Neural cell (in vitro differentiated cells): ENCODE measurements around the gene NISCH. TPM values are rescaled to one million over a fixed set of nuclear protein-coding genes. Genes with fewer than 3 reads are reported as not detected.

Experiments used
- H2AFZ ChIP-seq: fragments of 200-600, 300-800 bp; sonication (generic), shearing (Covaris generic); 2 replicates; pipeline ENCODE4 v1.6.0; 2014; ENCODE audit warnings: low read depth, mild to moderate bottlenecking, antibody characterized with exemption, low read length, moderate library complexity
- H3F3A ChIP-seq: fragments of 200-600 bp; shearing (Covaris generic); 2 replicates; pipeline ENCODE4 v1.6.1; 2016; ENCODE audit warnings: mild to moderate bottlenecking, moderate library complexity, mixed read lengths, antibody characterized with exemption, low read length; ENCODE audit not compliant: insufficient read depth, poor library complexity, severe bottlenecking
- H3K27ac ChIP-seq: fragments of 200-600, 300-800 bp; sonication (generic), shearing (Covaris generic); 2 replicates; pipeline ENCODE4 v1.5.1; 2014; ENCODE audit warnings: mild to moderate bottlenecking, low read length, moderate library complexity
- H3K27me3 ChIP-seq: fragments of 300-800, 200-600 bp; sonication (generic), shearing (Covaris generic); 2 replicates; pipeline ENCODE4 v1.6.0; 2014; ENCODE audit warnings: mild to moderate bottlenecking, low read depth, low read length, moderate library complexity; ENCODE audit not compliant: insufficient read depth
- H3K36me3 ChIP-seq: fragments of 300-800, 200-600 bp; sonication (generic), shearing (Covaris generic); 2 replicates; pipeline ENCODE4 v1.5.1; 2014; ENCODE audit warnings: mild to moderate bottlenecking, antibody characterized with exemption, low read length, moderate library complexity; ENCODE audit not compliant: insufficient read depth
- H3K4me2 ChIP-seq: fragments of 300-800, 200-600 bp; sonication (generic), shearing (Covaris generic); 2 replicates; pipeline ENCODE4 v1.6.0; 2014; ENCODE audit warnings: mild to moderate bottlenecking, low read length
- H3K4me3 ChIP-seq: fragments of 300-800, 200-600 bp; sonication (generic), shearing (Covaris generic); 2 replicates; pipeline ENCODE4 v1.5.1; 2014; ENCODE audit warnings: mild to moderate bottlenecking, low read length, moderate library complexity
- H3K79me2 ChIP-seq: fragments of 200-600 bp; shearing (Covaris generic); replicated peaks from 2 replicates; pipeline ENCODE4 v1.6.0; 2014; ENCODE audit warnings: mild to moderate bottlenecking, low read length, moderate library complexity; ENCODE audit not compliant: insufficient read depth
- H3K9ac ChIP-seq: fragments of 300-800, 200-600 bp; sonication (generic), shearing (Covaris generic); 2 replicates; pipeline ENCODE4 v1.6.1; 2016; ENCODE audit warnings: mild to moderate bottlenecking, low read length, mixed read lengths
- H3K9me2 ChIP-seq: fragments of 200-600 bp; shearing (Covaris generic); 2 replicates; pipeline ENCODE4 v1.6.1; 2016; ENCODE audit warnings: mild to moderate bottlenecking, low read length, mixed read lengths; ENCODE audit not compliant: insufficient read depth
- H3K9me3 ChIP-seq: fragments of 200-600, 300-800 bp; sonication (generic), shearing (Covaris generic); 2 replicates; pipeline ENCODE4 v1.6.1; 2016; ENCODE audit warnings: mild to moderate bottlenecking, mixed run types, low read length, moderate library complexity, mixed read lengths
- H4K20me1 ChIP-seq: fragments of 200-600 bp; shearing (Covaris generic); 2 replicates; pipeline ENCODE4 v1.6.1; 2016; ENCODE audit warnings: mild to moderate bottlenecking, mixed run types; ENCODE audit not compliant: insufficient read depth
- CTCF ChIP-seq: fragments of 450-650 bp; IDR thresholded peaks from 2 replicates; pipeline ENCODE4 v1.5.1; 2014; ENCODE audit warnings: antibody characterized with exemption, mild to moderate bottlenecking, moderate library complexity; ENCODE audit not compliant: poor library complexity, severe bottlenecking
- EP300 ChIP-seq: fragments of 450-650 bp; conservative IDR thresholded peaks from 2 replicates; pipeline ENCODE4 v1.6.1; 2014; ENCODE audit warnings: antibody characterized with exemption, mild to moderate bottlenecking, moderate library complexity; ENCODE audit not compliant: poor library complexity, severe bottlenecking
- EZH2 ChIP-seq: fragments of 200-600, 300-800 bp; shearing (Covaris generic), sonication (generic); IDR thresholded peaks from 2 replicates; pipeline ENCODE4 v1.6.1; 2014; ENCODE audit warnings: antibody characterized with exemption, low read length, borderline replicate concordance, mild to moderate bottlenecking; ENCODE audit not compliant: insufficient read depth, poor library complexity, severe bottlenecking
- MXI1 ChIP-seq: fragments of 450-650 bp; conservative IDR thresholded peaks from 2 replicates; pipeline ENCODE4 v1.6.1; 2014; ENCODE audit warnings: antibody characterized with exemption, mild to moderate bottlenecking; ENCODE audit not compliant: poor library complexity, severe bottlenecking
- POLR2AphosphoS5 ChIP-seq: IDR thresholded peaks from 2 replicates; pipeline ENCODE4 v1.6.1; 2012
- RAD21 ChIP-seq: fragments of 450-650 bp; conservative IDR thresholded peaks from 2 replicates; pipeline ENCODE4 v1.6.1; 2014; ENCODE audit warnings: antibody characterized with exemption, mild to moderate bottlenecking, moderate library complexity
- SMC3 ChIP-seq: fragments of 450-650 bp; conservative IDR thresholded peaks from 2 replicates; pipeline ENCODE4 v1.6.1; 2014; ENCODE audit warnings: antibody characterized with exemption, mild to moderate bottlenecking, moderate library complexity; ENCODE audit not compliant: poor library complexity
- TAF1 ChIP-seq: IDR thresholded peaks from 2 replicates; pipeline ENCODE4 v1.6.1; 2012; ENCODE audit warnings: low read depth
- polyA plus RNA-seq: library from polyadenylated mRNA; depleted of rRNA; stranded (reverse); fragments of >200 nt; gene quantifications from 2 replicates; pipeline ENCODE4 v1.2.3, GENCODE V29; 2014
- TF ChIP-seq, protein P1 (sequence below): IDR thresholded peaks from 2 replicates; pipeline ENCODE4 v1.6.1; 2012; ENCODE audit warnings: borderline replicate concordance

NISCH gene
- polyA plus RNA-seq, 1 donor from 2014 or later, result 88.9 TPM

DNA sequence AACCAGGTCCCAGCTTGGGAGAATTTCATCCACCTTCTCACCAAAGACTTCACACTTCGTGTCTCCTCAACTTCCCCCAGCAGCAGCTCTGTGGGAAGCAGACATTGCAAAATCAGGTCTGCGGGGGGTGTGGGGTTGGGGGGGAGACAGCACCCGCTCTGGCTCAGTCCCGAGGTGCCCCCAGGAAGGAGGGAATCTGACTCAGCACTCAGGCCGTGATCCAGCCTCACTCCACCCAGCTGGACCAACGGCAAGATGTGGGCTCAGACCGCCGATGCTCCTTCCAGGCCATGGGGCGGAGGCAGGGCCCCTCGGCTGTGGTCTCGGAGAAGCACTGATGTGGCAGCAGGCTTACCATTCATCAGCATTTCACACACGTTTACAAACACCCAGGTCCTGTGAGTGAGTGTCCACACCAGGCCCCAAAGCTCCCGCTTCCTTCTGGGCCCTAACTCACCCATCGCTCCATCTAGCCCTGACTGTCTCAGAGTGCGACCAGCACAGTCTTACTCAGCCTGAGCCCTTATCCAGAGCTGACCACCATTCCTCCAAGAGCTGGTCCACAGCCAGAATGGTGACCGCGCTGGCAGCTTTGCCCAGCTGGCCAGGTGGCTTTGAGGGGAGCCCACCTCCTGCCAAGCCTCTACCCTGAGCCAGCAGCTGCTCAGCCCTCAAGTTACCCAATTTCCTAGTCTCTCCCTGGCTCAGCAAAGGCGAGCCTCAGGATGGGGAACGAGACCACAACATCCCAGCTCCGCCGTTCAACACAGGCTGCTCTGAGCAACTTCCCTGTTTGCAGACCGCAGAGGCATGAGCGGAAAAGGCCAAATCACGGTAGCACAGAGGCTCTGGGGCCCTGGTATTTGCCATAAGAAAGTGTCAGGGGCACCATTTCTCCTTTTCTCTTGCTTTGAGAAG, 43.0 kb downstream of the NISCH start:
- Histone ChIP-seq H3K27me3 (no peaks in the 10 kb centered on the region), H3K79me2 (no peaks in the 10 kb centered on the region), H3K9me2 (no peaks in the 10 kb centered on the region), H4K20me1 (no peaks in the 10 kb centered on the region), H3K9me3 (no peaks in the 10 kb centered on the region), H2AFZ (no peak overlapping the region), H3K9ac (no peak overlapping the region), H3K27ac (no peak overlapping the region), H3K4me3 (no peak overlapping the region), H3F3A (no peaks in the 10 kb centered on the region), H3K36me3 (no peaks in the 10 kb centered on the region), H3K4me2 (no peak overlapping the region)
- TF ChIP-seq, protein P1, sequence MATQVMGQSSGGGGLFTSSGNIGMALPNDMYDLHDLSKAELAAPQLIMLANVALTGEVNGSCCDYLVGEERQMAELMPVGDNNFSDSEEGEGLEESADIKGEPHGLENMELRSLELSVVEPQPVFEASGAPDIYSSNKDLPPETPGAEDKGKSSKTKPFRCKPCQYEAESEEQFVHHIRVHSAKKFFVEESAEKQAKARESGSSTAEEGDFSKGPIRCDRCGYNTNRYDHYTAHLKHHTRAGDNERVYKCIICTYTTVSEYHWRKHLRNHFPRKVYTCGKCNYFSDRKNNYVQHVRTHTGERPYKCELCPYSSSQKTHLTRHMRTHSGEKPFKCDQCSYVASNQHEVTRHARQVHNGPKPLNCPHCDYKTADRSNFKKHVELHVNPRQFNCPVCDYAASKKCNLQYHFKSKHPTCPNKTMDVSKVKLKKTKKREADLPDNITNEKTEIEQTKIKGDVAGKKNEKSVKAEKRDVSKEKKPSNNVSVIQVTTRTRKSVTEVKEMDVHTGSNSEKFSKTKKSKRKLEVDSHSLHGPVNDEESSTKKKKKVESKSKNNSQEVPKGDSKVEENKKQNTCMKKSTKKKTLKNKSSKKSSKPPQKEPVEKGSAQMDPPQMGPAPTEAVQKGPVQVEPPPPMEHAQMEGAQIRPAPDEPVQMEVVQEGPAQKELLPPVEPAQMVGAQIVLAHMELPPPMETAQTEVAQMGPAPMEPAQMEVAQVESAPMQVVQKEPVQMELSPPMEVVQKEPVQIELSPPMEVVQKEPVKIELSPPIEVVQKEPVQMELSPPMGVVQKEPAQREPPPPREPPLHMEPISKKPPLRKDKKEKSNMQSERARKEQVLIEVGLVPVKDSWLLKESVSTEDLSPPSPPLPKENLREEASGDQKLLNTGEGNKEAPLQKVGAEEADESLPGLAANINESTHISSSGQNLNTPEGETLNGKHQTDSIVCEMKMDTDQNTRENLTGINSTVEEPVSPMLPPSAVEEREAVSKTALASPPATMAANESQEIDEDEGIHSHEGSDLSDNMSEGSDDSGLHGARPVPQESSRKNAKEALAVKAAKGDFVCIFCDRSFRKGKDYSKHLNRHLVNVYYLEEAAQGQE, result no peak
- TF ChIP-seq TAF1 (no peak), EP300 (no peak), EZH2 (no peak), CTCF (no peak), MXI1 (no peak), SMC3 (no peak), RAD21 (no peak), POLR2AphosphoS5 (no peak)

DNA sequence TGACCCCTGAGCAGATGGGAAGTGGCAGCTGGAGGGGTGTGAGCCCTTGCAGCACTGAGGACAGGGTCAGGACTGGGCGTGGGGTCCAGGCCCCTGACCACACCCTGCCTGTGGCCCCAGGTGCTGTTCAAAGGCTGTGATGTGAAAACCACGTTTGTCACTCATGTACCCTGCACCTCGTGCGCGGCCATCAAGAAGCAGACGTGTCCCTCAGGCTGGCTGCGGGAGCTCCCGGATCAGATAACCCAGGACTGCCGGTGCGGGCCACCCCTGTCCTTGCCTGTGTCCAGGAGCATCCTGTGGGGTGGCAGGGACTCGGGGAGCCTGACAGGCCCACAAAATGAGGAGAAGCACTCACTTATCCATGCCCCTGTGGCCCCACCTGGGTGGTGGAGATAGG, 45.6 kb downstream of the NISCH start:
- Histone ChIP-seq H3K36me3 (no peaks in the 10 kb centered on the region), H3K4me3 (no peak overlapping the region), H3K9me2 (no peaks in the 10 kb centered on the region), H3K27ac (no peak overlapping the region), H3K9me3 (no peaks in the 10 kb centered on the region), H3F3A (no peaks in the 10 kb centered on the region), H3K4me2 (no peak overlapping the region), H3K27me3 (no peaks in the 10 kb centered on the region), H4K20me1 (no peaks in the 10 kb centered on the region), H3K9ac (no peak overlapping the region), H2AFZ (no peak overlapping the region), H3K79me2 (no peaks in the 10 kb centered on the region)
- no peak for TF ChIP-seq POLR2AphosphoS5
- no peak for TF ChIP-seq EZH2
- no peak for TF ChIP-seq MXI1
- no peak for TF ChIP-seq RAD21
- TF ChIP-seq CTCF, result no peak
- TF ChIP-seq TAF1, result no peak
- no peak for TF ChIP-seq EP300
